ENCODE data around the gene RIPPLY2.

The RIPPLY2 gene

DNA sequence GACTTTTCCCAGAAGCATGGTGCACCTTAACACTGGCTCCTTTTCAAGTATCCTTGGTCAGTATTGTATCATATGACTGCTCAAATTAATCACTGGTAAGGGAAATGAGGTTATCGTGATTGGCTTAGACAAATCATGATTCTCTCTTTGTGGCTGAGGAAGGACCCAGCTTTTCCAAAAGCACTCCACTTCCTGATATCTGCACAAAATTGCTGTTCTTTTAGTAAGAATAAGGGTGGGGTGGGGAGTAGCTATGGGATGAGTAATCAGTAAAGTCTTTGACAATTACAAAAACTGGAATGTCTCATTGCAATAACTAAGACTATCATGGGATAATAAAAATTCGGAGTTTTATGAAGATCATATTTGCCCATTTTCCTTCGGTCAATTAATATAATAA, 9.0 kb upstream of the RIPPLY2 start:
- H3K36me3 ChIP-seq (ENCODE audit: control insufficient read depth in 1 of 2, insufficient read depth in 2 of 2, low read length in 2 of 2), result no peaks in the 10 kb centered on the region
- no peak overlapping the region for H3K14ac ChIP-seq (ENCODE audit: low read length)
- no peaks in the 10 kb centered on the region for H3K79me1 ChIP-seq (ENCODE audit: low read length)
- no peak overlapping the region for H4K12ac ChIP-seq (ENCODE audit: low read depth, low read length)
- H2BK12ac ChIP-seq (ENCODE audit: low read length), result no peak overlapping the region
- H2AK5ac ChIP-seq (ENCODE audit: low read length), result no peak overlapping the region
- H3K4ac ChIP-seq (ENCODE audit: low read depth, low read length), result no peak overlapping the region
- H4K8ac ChIP-seq (ENCODE audit: low read depth, low read length), result no peak overlapping the region
- no peak overlapping the region for H3K27ac ChIP-seq (ENCODE audit: low read depth, low read length)
- no peak overlapping the region for H3K4me2 ChIP-seq (ENCODE audit: low read length)
- H3K4me1 ChIP-seq (ENCODE audit: control insufficient read depth in 1 of 2, insufficient read depth in 2 of 2, low read length in 2 of 2), result no peaks in the 10 kb centered on the region
- no peaks in the 10 kb centered on the region for H3K27me3 ChIP-seq (ENCODE audit: insufficient read depth, low read length)
- no peak overlapping the region for H3K4me3 ChIP-seq (ENCODE audit: low read depth, low read length)
- no peak overlapping the region for H3K9ac ChIP-seq (ENCODE audit: low read length)
- H2BK120ac ChIP-seq (ENCODE audit: insufficient read depth, low read length, poor library complexity), result no peak overlapping the region
- no peak overlapping the region for H2AFZ ChIP-seq (ENCODE audit: insufficient read depth, low read length, poor library complexity)
- DNase-seq, result peak in 1 of 2 donors; percentile 14
- no peaks in the 10 kb centered on the region for H3K9me3 ChIP-seq (ENCODE audit: insufficient read depth, low read depth, low read length)
- no peak overlapping the region for H2BK5ac ChIP-seq (ENCODE audit: low read depth, low read length, poor library complexity)
- no peaks in the 10 kb centered on the region for H3K79me2 ChIP-seq (ENCODE audit: control insufficient read depth, insufficient read depth, low read length, poor library complexity)
- no CpG with 5 or more reads among the region's 3 CpGs for WGBS (ENCODE audit: extremely low coverage, insufficient coverage, insufficient read length)
- no peak overlapping the region for H4K91ac ChIP-seq (ENCODE audit: low read depth, low read length)
- no peak overlapping the region for H3K23ac ChIP-seq (ENCODE audit: low read length)
- no peak overlapping the region for H3K18ac ChIP-seq (ENCODE audit: low read length)

DNA sequence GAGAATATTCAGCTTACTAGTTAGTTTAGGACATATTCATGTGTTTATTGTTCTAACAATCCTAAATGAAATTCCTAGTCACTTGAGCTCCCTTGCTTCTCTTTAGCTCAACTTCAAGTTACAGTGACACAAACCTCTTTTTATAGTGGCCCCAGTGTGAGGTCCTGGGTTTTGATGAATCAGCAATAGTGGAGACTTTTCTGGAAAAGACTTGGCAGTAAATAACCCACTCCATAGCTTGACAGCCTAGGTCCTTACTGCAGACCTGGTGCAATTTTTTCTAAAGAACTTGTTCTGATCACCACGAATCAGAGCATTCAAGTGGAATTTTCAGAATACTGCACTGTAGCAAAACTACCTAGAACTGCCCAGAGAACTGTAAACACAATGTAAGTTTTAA, 6.9 kb upstream of the RIPPLY2 start:
- H3K27ac ChIP-seq (ENCODE audit: low read depth, low read length), result no peak overlapping the region
- no peaks in the 10 kb centered on the region for H3K4me1 ChIP-seq (ENCODE audit: control insufficient read depth in 1 of 2, insufficient read depth in 2 of 2, low read length in 2 of 2)
- H4K12ac ChIP-seq (ENCODE audit: low read depth, low read length), result no peak overlapping the region
- no peaks in the 10 kb centered on the region for H3K79me1 ChIP-seq (ENCODE audit: low read length)
- no peak overlapping the region for H4K8ac ChIP-seq (ENCODE audit: low read depth, low read length)
- no peaks in the 10 kb centered on the region for H3K79me2 ChIP-seq (ENCODE audit: control insufficient read depth, insufficient read depth, low read length, poor library complexity)
- no peak overlapping the region for H2AFZ ChIP-seq (ENCODE audit: insufficient read depth, low read length, poor library complexity)
- no peak overlapping the region for H3K18ac ChIP-seq (ENCODE audit: low read length)
- no peak overlapping the region for H2BK120ac ChIP-seq (ENCODE audit: insufficient read depth, low read length, poor library complexity)
- no peak overlapping the region for H4K91ac ChIP-seq (ENCODE audit: low read depth, low read length)
- H3K9me3 ChIP-seq (ENCODE audit: insufficient read depth, low read depth, low read length), result no peaks in the 10 kb centered on the region
- H3K27me3 ChIP-seq (ENCODE audit: insufficient read depth, low read length), result no peaks in the 10 kb centered on the region
- H3K9ac ChIP-seq (ENCODE audit: low read length), result no peak overlapping the region
- no peak overlapping the region for H3K4me2 ChIP-seq (ENCODE audit: low read length)
- H3K4ac ChIP-seq (ENCODE audit: low read depth, low read length), result no peak overlapping the region
- H2BK5ac ChIP-seq (ENCODE audit: low read depth, low read length, poor library complexity), result no peak overlapping the region
- no peak overlapping the region for H2AK5ac ChIP-seq (ENCODE audit: low read length)
- no peak for DNase-seq
- no peak overlapping the region for H3K23ac ChIP-seq (ENCODE audit: low read length)
- H3K14ac ChIP-seq (ENCODE audit: low read length), result no peak overlapping the region
- H3K4me3 ChIP-seq (ENCODE audit: low read depth, low read length), result no peak overlapping the region
- no CpG with 5 or more reads among the region's 1 CpG for WGBS (ENCODE audit: extremely low coverage, insufficient coverage, insufficient read length)
- no peak overlapping the region for H2BK12ac ChIP-seq (ENCODE audit: low read length)
- H3K36me3 ChIP-seq (ENCODE audit: control insufficient read depth in 1 of 2, insufficient read depth in 2 of 2, low read length in 2 of 2), result no peaks in the 10 kb centered on the region

DNA sequence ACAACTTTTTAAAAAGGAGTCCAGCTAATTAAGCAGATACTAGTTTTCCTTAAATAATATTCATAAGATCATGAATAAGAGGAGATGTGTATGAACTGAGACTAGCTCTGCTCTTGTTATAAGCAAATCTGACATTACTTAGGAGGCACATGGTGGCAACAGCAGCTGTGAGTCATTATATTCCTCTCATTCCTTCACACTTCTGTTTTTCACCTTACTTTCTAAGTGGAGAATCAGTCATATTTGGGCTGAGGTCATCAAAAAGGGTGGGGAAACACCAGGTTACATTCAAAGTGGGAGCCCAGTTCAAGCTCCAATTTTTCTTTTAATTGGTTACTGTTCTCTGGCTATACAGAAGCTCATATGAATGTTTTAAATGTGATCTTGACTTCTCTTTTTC, 6.0 kb upstream of the RIPPLY2 start:
- no peak overlapping the region for H4K91ac ChIP-seq (ENCODE audit: low read depth, low read length)
- no peaks in the 10 kb centered on the region for H3K9me3 ChIP-seq (ENCODE audit: insufficient read depth, low read depth, low read length)
- no peak overlapping the region for H3K4me3 ChIP-seq (ENCODE audit: low read depth, low read length)
- no peaks in the 10 kb centered on the region for H3K79me2 ChIP-seq (ENCODE audit: control insufficient read depth, insufficient read depth, low read length, poor library complexity)
- H2AFZ ChIP-seq (ENCODE audit: insufficient read depth, low read length, poor library complexity), result no peak overlapping the region
- H3K14ac ChIP-seq (ENCODE audit: low read length), result no peak overlapping the region
- no peak overlapping the region for H3K18ac ChIP-seq (ENCODE audit: low read length)
- no peak overlapping the region for H3K9ac ChIP-seq (ENCODE audit: low read length)
- no peak overlapping the region for H2AK5ac ChIP-seq (ENCODE audit: low read length)
- no peaks in the 10 kb centered on the region for H3K36me3 ChIP-seq (ENCODE audit: control insufficient read depth in 1 of 2, insufficient read depth in 2 of 2, low read length in 2 of 2)
- no peak overlapping the region for H2BK5ac ChIP-seq (ENCODE audit: low read depth, low read length, poor library complexity)
- H3K27ac ChIP-seq (ENCODE audit: low read depth, low read length), result no peak overlapping the region
- H3K27me3 ChIP-seq (ENCODE audit: insufficient read depth, low read length), result no peaks in the 10 kb centered on the region
- H3K23ac ChIP-seq (ENCODE audit: low read length), result no peak overlapping the region
- no peak overlapping the region for H3K4ac ChIP-seq (ENCODE audit: low read depth, low read length)
- H2BK120ac ChIP-seq (ENCODE audit: insufficient read depth, low read length, poor library complexity), result no peak overlapping the region
- no peaks in the 10 kb centered on the region for H3K79me1 ChIP-seq (ENCODE audit: low read length)
- H3K4me2 ChIP-seq (ENCODE audit: low read length), result no peak overlapping the region
- no peaks in the 10 kb centered on the region for H3K4me1 ChIP-seq (ENCODE audit: control insufficient read depth in 1 of 2, insufficient read depth in 2 of 2, low read length in 2 of 2)
- no peak overlapping the region for H4K8ac ChIP-seq (ENCODE audit: low read depth, low read length)
- H2BK12ac ChIP-seq (ENCODE audit: low read length), result no peak overlapping the region
- DNase-seq, result peak in 1 of 2 donors; percentile 48
- H4K12ac ChIP-seq (ENCODE audit: low read depth, low read length), result no peak overlapping the region

DNA sequence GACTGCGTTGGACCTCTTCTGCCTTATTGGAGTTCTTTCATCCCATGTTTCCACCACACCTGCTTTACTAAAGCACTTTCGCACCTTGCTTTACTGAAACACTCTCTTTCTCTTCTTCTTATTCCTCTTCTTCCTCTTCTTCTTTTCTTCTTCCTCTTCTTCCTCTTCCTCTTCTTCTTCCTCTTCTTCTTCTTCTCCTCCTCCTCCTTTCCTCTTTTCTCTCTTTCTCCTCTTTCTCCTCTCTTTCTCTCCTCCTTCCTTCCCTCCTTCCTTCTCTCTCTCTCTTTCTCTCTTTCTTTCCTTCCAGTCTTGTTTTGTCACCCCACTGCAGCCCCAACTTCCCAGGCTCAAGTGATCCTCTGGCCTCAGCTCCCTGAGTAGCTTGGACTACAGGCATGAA, 4.0 kb upstream of the RIPPLY2 start:
- H3K18ac ChIP-seq (ENCODE audit: low read length), result no peak overlapping the region
- no peak overlapping the region for H3K9ac ChIP-seq (ENCODE audit: low read length)
- peaks cover 14% of the 10 kb centered on the region for H3K27me3 ChIP-seq (ENCODE audit: insufficient read depth, low read length)
- peaks cover 3 to 11% of the 10 kb centered on the region in 2 experiments for H3K4me1 ChIP-seq (ENCODE audit: control insufficient read depth in 1 of 2, insufficient read depth in 2 of 2, low read length in 2 of 2)
- H3K79me1 ChIP-seq (ENCODE audit: low read length), result no peaks in the 10 kb centered on the region
- no peak overlapping the region for H3K4me3 ChIP-seq (ENCODE audit: low read depth, low read length)
- no peaks in the 10 kb centered on the region for H3K79me2 ChIP-seq (ENCODE audit: control insufficient read depth, insufficient read depth, low read length, poor library complexity)
- H4K8ac ChIP-seq (ENCODE audit: low read depth, low read length), result no peak overlapping the region
- H2BK12ac ChIP-seq (ENCODE audit: low read length), result no peak overlapping the region
- whole genome bisulfite sequencing (ENCODE audit: extremely low coverage, insufficient coverage, insufficient read length), result no CpG with 5 or more reads among the region's 2 CpGs
- H3K4ac ChIP-seq (ENCODE audit: low read depth, low read length), result no peak overlapping the region
- H3K23ac ChIP-seq (ENCODE audit: low read length), result no peak overlapping the region
- no peak for DNase-seq
- no peak overlapping the region for H3K4me2 ChIP-seq (ENCODE audit: low read length)
- no peaks in the 10 kb centered on the region for H3K36me3 ChIP-seq (ENCODE audit: control insufficient read depth in 1 of 2, insufficient read depth in 2 of 2, low read length in 2 of 2)
- no peak overlapping the region for H3K27ac ChIP-seq (ENCODE audit: low read depth, low read length)
- no peaks in the 10 kb centered on the region for H3K9me3 ChIP-seq (ENCODE audit: insufficient read depth, low read depth, low read length)
- no peak overlapping the region for H2AFZ ChIP-seq (ENCODE audit: insufficient read depth, low read length, poor library complexity)
- H2BK120ac ChIP-seq (ENCODE audit: insufficient read depth, low read length, poor library complexity), result no peak overlapping the region
- no peak overlapping the region for H4K12ac ChIP-seq (ENCODE audit: low read depth, low read length)
- H2AK5ac ChIP-seq (ENCODE audit: low read length), result no peak overlapping the region
- H4K91ac ChIP-seq (ENCODE audit: low read depth, low read length), result no peak overlapping the region
- H2BK5ac ChIP-seq (ENCODE audit: low read depth, low read length, poor library complexity), result no peak overlapping the region
- H3K14ac ChIP-seq (ENCODE audit: low read length), result no peak overlapping the region

All from trophoblast cell (in vitro differentiated cells and primary cell).